ENCODE measurements around the gene ASPG.

DNA sequence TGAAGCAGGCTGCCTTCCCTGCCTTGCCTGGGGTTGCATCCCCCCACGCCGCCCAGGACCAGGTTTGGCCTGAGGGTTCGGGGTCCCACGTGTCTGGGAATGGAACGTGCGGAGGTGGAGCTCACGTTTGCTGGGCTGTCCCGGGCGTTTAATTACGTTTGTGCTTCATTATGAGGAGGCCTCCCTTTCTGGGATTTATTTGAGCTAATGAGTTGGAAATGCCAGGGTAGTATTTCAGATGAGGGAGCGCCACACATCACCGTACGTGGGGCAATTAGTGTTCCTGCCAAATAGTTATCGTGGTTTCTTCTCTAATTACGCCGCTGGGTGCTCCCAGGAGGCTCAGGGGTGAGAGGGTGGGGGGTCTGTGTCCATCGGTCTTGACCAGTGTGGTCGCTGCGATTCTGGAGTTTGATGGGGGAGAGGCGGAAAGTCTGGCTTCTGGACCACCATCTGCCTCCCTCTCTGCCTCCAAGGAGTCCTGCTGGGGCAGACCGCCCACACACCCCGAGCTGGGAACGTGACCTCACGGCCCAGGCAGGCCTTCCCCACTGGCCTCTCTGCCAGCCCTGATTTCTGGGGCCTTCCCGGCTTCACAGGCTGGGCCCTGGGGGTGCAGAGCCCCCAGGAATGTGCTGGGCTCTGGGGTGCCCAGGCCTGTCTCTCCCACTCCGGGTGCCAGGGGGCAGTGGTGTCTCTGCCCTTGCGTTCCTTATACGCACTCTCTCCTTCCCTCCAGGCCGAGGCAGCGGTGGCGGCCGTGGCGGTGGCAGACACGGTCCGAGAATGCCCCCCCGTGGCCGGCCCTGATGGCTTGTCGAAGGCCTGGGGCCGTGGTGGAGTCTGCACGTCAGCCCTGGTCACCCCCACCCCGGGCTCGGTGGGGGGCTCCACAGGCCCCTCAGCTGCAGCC is 71.8 kb downstream of the ASPG start:
- TF ChIP-seq, protein P1, sequence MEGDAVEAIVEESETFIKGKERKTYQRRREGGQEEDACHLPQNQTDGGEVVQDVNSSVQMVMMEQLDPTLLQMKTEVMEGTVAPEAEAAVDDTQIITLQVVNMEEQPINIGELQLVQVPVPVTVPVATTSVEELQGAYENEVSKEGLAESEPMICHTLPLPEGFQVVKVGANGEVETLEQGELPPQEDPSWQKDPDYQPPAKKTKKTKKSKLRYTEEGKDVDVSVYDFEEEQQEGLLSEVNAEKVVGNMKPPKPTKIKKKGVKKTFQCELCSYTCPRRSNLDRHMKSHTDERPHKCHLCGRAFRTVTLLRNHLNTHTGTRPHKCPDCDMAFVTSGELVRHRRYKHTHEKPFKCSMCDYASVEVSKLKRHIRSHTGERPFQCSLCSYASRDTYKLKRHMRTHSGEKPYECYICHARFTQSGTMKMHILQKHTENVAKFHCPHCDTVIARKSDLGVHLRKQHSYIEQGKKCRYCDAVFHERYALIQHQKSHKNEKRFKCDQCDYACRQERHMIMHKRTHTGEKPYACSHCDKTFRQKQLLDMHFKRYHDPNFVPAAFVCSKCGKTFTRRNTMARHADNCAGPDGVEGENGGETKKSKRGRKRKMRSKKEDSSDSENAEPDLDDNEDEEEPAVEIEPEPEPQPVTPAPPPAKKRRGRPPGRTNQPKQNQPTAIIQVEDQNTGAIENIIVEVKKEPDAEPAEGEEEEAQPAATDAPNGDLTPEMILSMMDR (conservative IDR thresholded peaks at IDR 0.05; ENCODE audit: low read depth, low read length) = peak; percentile 39; the same call in 1 of the 2 replicates
- no peak for TF ChIP-seq EZH2 (IDR thresholded peaks at IDR 0.05; ENCODE audit: low read length, unreplicated experiment)

Measured in PC-3 (cell line).